ENCODE results near the gene GAS2L1.

GRCh38 chr22:29310065-29310862 lies 3.8 kb downstream of the GAS2L1 start:
- TF ChIP-seq POLR2AphosphoS5 (IDR thresholded peaks at IDR 0.05) (no peak), CTCF (IDR thresholded peaks at IDR 0.05) (no peak), POLR2A (IDR thresholded peaks at IDR 0.05) (no peak), EP300 (IDR thresholded peaks at IDR 0.05) (no peak)

All from stomach (tissue), 4 donors.